Ammon's horn (tissue), 1 donor: Measurements from ENCODE around the gene G2E3.
"Not testable (repeated sequence)": the region's sequence is repeated elsewhere in the genome, so short reads cannot be mapped to it uniquely, and the experiment has no call there.

Experiments used
- DNase-seq: peaks from one replicate; pipeline ENCODE4 v3.0.0-alpha.2; 2016; ENCODE audit warnings: low spot score

The G2E3 gene

DNA sequence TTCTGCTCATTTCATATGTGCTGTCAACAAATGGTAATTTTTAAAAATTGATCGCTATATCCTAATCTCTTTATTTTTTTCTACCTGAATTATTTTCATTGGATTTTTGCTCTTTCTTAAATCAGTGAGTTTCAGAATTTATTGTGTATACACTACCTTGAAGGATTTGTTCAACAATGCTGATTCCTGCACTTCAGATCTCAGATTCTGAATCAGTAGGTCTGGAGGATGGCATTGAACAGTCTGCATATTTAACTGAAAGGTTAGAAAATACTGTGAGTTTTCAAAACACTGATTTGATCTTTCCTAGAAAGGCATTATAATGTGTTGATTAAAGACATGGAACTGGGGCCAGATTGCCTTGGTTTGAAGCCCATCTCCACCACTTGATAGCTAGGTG lies 1.6 kb downstream of the G2E3 start:
- no peak for DNase-seq

DNA sequence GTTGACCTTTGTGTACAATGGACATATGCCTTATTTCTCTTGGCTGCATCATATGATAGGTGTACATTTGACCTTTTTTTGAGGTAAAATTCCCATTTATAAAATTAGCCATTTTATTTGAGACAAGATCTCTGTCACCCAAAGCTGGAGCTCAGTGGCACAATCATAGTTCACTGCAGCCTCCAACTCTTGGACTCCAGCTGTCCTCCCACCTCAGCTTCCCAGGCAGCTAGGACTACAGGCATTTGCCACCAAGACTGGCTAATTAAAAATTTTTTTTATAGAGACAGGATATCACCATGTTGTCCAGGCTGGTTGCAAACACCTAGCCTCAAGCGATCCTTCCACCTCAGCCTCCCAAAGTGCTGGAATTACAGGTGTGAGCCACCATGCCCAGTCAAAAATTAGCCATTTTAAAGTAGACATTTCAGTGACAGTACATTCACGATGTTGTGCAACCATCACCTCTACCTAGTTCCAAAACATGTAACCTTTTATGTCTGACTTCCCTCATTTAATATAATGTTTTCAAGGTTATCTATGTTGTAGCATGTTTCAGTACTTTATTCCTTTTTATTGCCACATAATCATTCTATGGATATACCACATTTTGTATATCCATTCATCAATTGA lies 5.4 kb downstream of the G2E3 start:
- DNase-seq = no peak

DNA sequence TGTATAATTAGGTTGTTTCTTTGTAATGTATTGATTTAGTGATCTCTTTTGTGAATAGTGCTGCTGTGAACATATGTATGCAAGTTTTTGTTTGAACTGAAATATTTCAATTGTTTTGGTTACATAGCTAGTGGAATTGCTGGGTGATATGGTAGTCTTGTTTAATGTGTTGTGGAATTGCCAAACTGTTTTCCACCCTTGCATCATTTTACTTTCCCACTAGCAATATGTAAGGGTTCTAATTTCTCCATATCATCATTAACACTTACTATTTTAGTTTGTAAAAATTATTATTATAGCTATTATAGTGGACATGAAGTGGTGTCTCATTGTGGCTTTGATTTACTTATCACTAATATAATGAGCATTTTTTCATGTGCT lies 5.9 kb downstream of the G2E3 start:
- DNase-seq = no peak

DNA sequence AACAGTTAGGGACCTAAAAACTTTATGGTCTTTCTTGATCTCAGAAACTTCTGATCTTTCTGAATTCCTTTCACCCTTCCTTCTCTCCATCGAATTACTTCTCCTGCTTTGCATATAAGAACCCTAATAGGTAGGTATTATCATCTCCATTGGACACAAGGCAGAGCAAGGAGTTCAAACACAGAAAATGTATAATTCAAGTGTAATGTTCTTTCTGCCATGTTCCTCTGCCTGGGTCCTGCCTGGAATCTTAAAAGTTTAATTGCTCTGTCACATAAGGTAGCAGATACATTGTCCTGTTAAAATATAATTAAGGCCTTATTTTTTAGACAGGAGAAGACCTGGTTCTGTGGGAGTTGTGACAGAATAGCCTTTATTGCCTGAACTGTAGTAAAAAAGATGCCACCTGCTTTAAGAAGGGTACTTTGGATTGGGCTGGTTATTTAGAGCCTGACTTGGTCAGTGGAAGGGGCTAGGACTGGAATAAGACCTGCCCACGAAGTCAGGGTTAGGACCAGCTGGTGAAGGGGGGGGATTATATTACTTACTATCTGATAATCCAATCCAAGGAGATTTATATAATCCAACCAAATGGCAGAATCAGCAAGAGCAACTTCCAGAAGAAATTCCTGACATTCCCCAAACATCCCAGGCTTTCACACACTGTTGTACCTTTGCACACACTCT lies 10.4 kb downstream of the G2E3 start:
- DNase-seq = no peak

DNA sequence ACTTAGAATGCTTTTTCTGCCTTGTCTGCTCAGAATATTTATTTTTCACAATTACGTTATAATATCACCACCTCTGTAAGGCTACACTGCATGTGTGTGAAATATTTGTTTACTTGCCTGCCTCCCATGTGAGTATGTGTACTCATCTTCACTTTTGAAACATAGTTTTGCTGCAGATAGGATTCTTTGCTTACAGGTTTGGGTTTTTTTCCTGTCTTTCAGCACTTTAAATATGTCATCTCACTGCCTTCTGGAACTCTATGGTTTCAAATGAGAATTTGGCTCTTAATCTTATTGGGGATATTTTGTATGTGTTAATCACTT lies 10.9 kb downstream of the G2E3 start:
- no peak for DNase-seq

DNA sequence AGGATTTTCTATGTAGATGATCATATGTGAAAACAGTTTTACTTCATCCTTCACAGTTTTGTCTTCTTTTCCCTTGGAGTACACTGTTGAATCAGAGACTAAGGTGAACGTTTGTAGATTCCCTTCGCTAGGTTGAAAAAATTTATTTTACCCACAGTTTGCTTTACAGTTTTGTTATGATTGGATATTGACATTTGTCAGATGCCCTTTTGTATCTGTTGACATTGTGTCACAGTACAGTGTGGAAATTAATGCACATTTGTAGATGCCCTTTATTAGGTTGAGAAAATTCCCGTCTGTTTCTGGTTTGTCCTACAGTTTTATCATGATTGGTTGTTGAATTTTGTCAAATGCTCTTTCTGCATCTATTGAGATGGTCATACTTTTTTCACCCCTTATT lies 13.3 kb downstream of the G2E3 start:
- DNase-seq = no peak

DNA sequence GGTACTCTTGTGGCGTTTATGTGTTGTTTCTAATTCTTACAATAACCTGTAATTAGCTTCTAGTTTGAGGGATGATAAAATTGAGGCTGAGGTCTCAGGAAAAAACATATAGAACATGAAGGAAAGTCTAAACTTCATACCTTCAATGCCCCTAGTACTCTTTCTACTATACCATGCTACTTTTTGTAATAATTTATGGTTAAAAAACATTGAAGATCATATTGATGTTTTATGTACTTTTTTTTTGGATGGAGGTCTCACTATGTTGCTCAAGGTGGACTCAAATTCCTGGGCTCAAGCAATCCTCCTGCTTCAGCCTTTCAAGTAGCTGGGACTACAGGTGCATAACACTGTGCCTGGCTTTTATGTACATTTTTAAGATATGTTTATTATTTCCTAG lies 13.8 kb downstream of the G2E3 start:
- DNase-seq = no peak

DNA sequence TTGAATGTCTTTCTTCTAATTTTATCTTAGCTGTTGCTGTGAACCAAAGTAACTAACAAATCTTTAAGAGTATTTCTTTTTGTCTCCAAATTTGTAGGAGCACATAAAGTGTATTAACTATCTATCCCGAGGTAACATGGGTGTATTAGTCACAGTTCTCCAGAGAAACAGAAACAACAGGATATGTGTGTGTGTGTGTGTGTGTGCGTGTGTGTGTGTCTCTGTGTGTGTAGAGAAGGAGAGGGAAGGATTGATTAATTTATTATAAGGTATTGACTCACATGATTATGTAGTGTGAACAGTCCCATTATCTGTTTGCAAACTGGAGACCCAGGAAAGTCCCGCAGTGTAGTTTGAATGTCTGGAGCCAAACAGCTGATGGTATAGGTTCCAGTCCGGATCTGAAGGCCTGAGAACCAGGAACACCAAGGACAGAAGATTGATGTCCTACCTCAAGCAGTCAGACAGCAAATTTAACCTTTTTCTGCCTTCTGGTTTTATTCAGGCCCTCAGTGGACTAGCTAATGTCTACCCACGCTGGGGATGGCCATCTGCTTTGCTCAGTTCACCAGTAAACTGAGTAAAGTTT lies 14.4 kb downstream of the G2E3 start:
- no peak for DNase-seq

DNA sequence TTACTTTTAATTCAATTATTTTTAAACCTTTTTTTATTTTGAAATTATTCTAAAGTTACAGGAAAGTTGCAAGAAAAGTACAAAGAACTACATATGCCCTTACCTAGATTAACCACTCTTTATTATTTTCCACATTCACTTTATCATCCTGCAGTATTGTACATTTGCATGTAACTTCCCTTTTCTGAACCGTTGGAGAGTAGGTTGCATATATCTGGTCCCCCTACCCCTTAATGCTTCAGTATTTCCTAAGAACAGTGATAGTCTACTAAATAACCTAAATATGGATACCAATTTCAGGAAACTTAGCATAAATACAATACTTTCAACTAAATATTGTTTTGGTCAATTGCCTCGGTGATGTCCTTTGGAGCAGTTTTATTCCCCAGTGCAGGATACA lies 15.0 kb downstream of the G2E3 start:
- no peak for DNase-seq

DNA sequence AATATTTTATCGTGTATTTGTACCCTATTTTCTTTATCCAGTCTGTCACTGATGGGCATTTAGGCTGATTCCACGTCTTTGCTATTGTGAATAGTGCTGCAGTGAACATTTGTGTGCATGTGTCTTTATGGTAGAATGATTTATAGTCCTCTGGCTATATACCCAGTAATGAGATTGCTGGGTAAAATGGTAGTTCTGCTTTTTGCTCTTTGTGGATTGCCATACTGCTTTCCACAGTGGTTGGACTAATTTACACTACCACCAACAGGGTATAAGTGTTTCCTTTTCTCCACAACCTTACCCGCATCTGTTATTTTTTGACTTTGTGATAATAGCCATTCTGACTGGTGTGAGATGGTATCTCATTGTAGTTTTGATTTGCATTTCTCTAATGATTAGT lies 15.8 kb downstream of the G2E3 start:
- not testable (repeated sequence) for DNase-seq

DNA sequence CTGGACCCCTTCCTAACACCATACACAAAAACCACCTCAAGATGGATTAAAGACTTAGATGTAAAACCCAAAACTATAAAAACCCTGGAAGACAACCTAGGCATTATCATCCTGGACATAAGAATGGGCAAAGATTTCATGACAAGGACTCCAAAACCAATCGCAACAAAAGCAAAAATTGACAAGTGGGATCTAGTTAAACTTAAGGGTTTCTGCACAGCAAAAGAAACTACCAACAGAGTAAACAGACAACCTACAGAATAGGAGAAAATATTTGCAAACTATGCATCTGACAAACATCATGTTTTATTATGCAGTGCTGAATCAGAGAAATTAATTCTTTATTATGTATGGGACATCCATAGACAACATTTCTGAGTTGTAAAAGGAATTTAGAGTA lies 17.4 kb downstream of the G2E3 start:
- DNase-seq = not testable (repeated sequence)

DNA sequence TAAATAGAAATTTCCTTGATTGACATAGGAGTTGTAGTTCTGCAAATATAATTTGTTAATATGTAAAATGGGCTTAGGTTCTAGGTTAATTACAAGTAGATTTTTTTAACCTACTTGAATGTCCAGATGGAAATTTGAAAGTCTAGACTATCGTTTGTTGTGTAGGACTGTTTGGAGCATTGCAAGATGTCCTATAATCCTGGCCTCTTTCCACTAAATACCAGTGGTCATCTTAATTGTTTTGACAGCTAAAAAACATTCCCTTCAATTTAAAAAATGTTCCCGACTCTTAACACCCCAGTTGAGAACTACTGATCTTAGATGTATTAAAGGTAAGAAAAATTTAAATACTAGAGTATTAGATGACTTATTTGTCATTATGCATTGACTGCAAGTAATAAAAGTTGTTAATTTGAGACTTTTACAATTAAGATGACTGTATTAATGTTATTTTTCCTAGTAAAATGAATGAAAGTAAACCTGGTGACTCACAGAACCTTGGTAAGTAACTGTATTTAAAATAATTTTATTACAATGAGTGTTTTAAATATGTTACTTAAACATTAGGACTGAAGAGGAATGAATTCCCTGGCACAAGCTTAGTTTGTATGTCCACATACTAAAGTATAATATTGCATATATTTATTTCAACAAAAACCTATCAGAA lies 21.8 kb downstream of the G2E3 start:
- DNase-seq = no peak

DNA sequence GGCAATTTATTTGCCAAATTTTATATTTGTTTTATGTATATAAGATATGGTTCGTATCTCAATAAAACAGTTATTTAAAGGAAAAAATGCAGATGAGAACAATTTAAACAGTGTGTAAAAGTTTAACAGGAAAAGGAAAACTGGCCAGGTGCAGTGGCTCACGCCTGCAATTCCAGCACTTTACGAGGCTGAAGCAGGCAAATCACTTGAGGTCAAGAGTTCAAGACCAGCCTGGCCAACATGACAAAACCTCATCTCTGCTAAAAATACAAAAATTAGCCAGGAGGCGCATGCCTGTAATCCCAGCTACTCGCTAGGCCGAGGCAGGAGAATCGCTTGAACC lies 22.3 kb downstream of the G2E3 start:
- no peak for DNase-seq

DNA sequence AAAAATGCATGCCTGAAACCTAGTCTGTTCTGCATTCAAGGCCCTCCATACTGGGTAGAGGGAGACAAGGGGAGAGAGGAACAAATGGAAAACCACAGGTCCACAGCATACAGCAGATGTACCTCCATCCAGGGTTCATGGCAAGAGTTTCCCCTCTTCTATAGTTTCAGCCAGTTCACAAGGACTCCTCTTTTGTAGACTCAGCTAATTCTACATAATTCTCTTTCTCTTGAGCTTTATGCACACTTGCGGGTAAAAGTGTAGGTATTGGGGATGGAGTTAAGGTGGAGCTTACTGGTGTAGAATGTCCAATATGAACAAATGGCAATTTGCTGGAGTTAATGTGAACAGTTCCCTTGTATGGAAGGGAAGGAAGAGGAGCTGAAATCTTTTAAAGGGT lies 23.4 kb downstream of the G2E3 start:
- no peak for DNase-seq

DNA sequence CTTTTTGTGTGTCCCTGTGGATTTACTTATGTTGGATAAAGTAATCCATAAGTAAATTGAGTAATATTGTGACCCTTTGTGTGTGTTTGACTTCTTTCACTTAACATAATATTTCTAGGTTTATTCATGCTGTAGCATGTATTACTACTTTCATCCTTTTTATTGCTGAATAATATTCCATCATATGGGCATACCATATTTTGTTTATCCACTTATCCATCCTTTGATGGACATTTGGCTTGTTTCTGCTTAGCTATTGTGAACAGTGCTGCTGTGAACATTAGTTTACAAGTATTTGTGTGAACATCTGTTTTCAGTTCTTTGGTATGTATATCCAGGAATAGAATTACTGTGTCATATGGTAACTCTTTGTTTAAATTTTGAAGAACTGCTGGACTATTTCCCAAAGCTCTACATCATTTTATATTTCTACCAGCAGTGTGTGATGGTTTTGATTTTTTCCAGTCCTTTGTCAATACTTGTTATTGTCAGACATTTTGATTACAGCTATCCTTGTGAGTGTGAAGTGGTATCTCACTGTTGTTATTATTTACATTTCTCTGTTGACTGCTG lies 25.2 kb downstream of the G2E3 start:
- DNase-seq = no peak

DNA sequence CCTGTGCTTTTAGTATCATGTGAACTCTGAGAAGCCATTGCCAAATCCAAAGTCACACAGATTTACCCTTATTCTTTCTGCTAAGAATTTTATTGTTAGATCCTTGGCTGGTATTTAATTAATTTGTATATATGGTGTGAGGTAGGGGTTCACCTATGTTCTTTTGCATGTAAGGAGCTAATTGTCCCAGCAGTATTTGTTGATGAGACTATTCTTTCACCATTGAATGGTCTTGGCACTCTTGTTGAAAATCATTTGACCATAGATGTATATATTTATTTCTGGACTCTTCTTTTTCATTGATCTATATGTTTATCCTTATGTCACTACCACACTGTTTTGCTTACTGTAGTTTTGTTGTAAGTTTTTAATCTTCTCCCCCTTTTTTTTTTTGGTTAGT lies 26.2 kb downstream of the G2E3 start:
- DNase-seq = no peak

DNA sequence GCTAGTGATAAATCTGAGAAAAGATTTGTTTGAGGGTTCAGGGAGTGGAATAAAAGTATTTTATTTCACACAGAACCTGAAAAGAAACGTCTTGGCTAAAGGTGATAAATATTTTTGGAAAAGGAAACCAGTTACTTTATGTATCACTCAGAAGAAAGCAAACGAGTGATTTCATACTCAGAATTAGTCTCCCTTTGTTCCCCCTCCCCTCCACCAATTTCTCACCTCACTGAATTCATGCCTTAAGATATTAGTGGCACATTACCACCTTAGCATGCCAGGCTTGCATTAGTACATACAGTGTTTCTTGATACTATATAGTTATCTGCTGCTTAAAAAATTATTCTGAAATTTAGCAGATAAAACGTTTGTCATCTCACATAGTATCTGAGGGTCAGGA lies 28.2 kb downstream of the G2E3 start:
- DNase-seq = no peak

DNA sequence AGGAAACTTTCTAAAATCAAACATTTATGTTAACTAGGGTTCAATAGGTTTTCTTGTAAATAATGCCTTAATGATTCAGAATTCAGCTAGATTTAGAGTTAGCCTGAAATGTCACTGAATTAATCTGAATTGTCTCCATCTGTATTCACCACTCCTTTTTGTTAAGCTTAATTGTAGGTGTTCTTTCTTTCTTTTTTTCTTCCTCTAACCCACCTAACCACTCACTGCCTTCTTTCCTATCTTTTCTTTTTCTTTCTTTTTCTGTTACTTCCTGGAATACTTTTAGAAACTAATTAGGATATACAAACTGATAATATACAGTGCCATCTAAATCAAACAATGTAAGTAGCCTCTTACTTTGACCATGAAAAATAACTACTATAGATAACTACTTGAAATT lies 29.9 kb downstream of the G2E3 start:
- no peak for DNase-seq

DNA sequence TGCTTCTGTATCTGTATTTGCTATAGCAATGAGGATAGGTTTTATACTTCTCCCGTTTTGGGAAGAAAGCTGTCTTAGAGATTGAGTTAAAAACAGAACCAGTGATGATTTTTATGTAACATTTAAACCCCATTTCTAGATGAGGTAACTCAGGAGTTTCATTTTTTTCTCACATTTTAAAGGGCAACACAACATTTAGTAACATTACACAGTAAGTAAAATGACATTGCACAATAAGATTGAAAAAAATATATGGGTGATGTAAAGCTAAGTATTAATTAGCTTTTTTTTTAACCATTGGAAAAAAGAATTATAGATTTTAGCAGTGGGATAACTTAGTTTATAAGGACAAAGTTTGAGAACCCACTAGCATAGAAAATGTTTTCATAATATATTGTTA lies 38.0 kb downstream of the G2E3 start:
- no peak for DNase-seq

DNA sequence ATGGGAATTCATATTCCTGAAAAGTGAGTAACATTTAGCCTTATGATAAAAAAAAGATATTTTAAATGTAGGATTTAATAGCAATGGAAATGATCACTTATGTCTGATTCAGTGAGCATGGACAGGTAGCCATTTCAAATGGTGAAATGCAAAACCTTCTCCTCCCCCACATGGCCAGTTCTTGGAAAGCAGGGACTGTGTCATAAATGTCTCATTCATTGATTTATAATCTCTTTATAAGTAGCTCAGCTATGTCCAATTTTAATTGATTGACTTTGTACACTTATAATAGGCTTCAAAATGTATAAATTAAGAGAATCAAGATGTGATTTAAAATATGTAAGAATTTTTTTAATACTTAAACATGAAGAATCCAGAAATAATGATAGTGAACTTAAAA lies 38.5 kb downstream of the G2E3 start:
- DNase-seq = no peak

DNA sequence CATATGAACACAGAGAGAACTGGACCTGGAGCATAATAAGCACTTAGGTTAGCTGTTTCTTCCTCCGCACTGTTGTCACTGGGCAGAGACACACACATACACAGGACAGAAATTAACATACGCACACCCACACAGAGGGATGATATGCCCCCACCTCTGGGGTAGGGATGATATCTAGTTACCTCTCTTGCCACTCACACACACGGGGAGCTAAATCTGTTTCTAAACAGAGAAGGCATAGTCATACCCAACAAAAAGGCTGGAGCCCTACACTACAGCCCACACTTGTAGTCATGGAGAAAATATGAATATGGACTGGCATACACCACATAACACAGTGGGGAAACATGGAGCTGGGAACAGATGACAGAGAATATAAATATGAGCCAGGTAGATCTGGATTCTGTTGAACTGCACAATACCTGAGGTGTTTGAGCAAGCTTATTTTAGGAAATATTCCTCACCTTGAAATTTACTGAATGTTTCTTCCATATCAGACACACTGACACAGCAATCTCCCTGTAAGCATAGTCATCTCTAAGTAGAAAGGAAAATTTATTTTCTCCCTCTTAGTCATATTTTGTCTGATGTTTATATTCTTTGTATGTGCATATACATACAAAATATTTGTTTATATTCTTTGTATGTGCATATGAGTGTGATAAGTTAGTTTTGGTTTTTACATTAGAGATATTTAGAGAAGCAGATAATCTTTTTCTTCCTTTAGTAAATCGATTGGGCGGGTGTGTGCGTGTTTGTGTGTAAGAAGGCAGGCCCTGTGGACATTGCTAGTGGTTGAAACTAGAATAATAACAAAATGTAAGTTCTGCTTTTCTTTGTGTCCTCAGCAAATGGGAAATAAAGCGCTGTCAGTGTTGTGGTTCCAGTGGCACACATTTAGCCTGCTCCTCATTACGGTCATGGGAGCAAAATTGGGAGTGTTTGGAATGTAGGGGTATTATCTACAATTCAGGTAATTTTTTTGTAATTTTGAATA lies 42.3 kb downstream of the G2E3 start:
- DNase-seq = no peak

DNA sequence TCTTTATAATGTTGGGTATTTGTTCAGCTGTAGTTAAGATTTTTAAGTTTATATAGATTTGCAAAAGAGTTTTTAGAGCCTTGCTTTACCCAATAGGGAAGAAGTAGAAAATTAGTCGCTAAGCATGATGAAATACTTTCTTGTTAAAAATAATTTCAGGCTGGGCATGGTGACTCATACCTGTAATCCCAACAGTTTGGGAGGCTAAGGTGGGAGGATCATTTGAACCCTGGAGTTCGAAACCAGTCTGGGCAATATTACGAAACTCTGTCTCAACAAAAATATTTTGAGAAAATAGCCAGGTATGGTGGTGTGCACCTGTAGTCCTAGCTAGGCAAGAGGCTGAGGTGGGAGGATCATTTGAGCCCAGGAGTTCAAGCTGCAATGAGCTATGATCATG lies 44.4 kb downstream of the G2E3 start:
- DNase-seq = no peak
